PFSK-1 (cell line): ENCODE results near the gene STX1A.

Source experiments
- FOXP2 ChIP-seq: optimal IDR thresholded peaks from 2 replicates; pipeline ENCODE3; 2011; ENCODE audit warnings: borderline replicate concordance, control low read depth, inconsistent platforms; ENCODE audit not compliant: insufficient read depth; ENCODE audit errors: extremely low read length, extremely low read depth
- POLR2AphosphoS5 ChIP-seq: IDR thresholded peaks from 2 replicates; pipeline ENCODE4 v1.6.1; 2012; ENCODE audit warnings: low read depth, mild to moderate bottlenecking, control low read depth, low read length, moderate library complexity
- SIN3A ChIP-seq: IDR thresholded peaks from 2 replicates; pipeline ENCODE4 v1.6.1; 2012; ENCODE audit warnings: mild to moderate bottlenecking, low read length, moderate library complexity, borderline replicate concordance; ENCODE audit not compliant: insufficient read depth
- TAF1 ChIP-seq: IDR thresholded peaks from 2 replicates; pipeline ENCODE4 v1.6.1; 2012; ENCODE audit warnings: low read length, control low read depth, borderline replicate concordance; ENCODE audit not compliant: insufficient read depth
- TF ChIP-seq, protein P1 (sequence below), 2 experiments: IDR thresholded peaks; 2 replicates each; pipeline versions ENCODE4 v1.6.1 to v1.8.0; 2011 to 2012; ENCODE audit warnings: low read depth in 2 of 2, low read length in 2 of 2, control low read depth in 1 of 2, inconsistent platforms in 1 of 2, mild to moderate bottlenecking in 1 of 2, moderate library complexity in 1 of 2; ENCODE audit not compliant: insufficient read depth in 1 of 2

The STX1A gene

DNA sequence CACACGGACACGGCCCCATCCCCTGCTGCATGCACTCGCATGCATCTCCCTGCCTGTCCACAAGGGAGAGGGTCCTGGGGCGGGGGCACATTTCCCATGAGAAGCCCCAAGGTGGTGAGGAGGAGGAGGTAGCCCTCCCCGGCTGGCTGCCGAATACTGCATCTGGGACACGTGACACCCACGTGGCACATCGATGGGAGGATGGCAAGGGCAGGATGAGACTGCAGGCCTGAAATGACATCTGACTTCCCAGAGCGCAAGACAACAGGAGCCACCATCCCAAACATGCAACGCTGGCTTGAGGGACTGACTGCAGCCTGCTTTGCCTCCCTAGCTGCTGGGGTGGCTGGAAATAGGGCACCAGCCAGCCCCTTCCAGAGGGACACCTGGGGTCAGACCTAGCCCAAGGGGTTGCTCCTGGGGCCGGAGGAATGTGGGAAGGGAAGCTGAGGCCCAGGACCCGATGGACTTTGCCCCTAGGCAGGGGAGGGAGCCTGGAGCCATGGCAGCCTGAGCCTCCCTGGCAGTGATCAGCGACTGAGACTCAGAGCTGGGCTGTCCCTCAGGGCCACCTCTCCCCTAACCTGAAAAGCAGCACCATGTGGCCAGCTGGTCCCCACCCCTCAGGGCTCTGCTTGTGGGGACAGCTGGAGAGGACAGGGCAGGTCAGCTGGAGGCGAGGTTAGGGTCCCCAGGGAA is 19.9 kb downstream of the STX1A start:
- TF ChIP-seq FOXP2 (no peak), TAF1 (no peak), POLR2AphosphoS5 (no peak)
- TF ChIP-seq, protein P1, sequence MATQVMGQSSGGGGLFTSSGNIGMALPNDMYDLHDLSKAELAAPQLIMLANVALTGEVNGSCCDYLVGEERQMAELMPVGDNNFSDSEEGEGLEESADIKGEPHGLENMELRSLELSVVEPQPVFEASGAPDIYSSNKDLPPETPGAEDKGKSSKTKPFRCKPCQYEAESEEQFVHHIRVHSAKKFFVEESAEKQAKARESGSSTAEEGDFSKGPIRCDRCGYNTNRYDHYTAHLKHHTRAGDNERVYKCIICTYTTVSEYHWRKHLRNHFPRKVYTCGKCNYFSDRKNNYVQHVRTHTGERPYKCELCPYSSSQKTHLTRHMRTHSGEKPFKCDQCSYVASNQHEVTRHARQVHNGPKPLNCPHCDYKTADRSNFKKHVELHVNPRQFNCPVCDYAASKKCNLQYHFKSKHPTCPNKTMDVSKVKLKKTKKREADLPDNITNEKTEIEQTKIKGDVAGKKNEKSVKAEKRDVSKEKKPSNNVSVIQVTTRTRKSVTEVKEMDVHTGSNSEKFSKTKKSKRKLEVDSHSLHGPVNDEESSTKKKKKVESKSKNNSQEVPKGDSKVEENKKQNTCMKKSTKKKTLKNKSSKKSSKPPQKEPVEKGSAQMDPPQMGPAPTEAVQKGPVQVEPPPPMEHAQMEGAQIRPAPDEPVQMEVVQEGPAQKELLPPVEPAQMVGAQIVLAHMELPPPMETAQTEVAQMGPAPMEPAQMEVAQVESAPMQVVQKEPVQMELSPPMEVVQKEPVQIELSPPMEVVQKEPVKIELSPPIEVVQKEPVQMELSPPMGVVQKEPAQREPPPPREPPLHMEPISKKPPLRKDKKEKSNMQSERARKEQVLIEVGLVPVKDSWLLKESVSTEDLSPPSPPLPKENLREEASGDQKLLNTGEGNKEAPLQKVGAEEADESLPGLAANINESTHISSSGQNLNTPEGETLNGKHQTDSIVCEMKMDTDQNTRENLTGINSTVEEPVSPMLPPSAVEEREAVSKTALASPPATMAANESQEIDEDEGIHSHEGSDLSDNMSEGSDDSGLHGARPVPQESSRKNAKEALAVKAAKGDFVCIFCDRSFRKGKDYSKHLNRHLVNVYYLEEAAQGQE (IDR thresholded peaks at IDR 0.05; ENCODE audit: insufficient read depth in 1 of 2, low read depth in 2 of 2, low read length in 2 of 2) = no peak

DNA sequence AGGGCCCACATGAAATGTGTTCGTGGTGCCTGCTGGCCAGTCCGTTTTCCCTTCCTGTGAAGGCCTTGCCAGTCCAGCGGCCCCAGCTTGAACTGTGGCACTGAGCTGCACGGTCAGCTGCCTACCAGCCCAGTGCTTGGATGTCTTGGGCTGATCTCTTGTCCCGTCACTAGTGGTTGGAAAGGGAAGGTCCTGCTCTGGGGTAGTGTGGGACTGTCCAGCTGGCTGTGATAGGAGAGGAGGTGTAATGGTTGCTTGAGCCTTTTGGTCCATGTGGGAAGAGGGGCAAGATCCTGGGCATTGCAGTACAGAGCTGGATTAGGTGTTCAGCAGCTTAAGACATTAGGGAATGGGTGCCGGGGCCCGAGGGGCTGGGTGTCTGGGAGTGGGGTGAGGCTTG is 21.1 kb downstream of the STX1A start:
- TF ChIP-seq POLR2AphosphoS5 (no peak), SIN3A (no peak), FOXP2 (no peak), TAF1 (no peak)
- TF ChIP-seq, protein P1 (IDR thresholded peaks at IDR 0.05; ENCODE audit: insufficient read depth in 1 of 2, low read depth in 2 of 2, low read length in 2 of 2) = no peak

DNA sequence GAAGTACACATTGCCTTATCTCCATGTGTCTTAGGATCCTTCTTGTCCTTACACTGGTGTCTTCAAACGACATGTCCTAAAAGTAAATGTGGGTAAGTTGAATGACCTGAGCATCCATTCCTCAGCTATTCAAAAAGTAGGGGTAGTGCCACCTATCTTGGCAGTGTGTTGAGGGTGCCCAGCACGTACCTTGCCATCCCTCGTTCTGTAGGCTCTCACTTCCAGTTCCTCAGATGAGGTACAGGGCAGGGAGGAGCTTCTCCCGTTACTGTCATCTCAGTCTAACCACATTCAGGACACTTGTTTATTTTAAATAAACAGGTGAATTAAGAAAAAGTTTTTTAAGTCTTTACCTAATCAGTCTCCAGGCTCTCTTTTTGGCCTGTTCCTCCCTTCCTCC is 23.1 kb downstream of the STX1A start:
- no peak for TF ChIP-seq FOXP2
- TF ChIP-seq POLR2AphosphoS5 = no peak
- TF ChIP-seq TAF1 = no peak
- TF ChIP-seq, protein P1 (IDR thresholded peaks at IDR 0.05; ENCODE audit: insufficient read depth in 1 of 2, low read depth in 2 of 2, low read length in 2 of 2) = no peak
- no peak for TF ChIP-seq SIN3A

DNA sequence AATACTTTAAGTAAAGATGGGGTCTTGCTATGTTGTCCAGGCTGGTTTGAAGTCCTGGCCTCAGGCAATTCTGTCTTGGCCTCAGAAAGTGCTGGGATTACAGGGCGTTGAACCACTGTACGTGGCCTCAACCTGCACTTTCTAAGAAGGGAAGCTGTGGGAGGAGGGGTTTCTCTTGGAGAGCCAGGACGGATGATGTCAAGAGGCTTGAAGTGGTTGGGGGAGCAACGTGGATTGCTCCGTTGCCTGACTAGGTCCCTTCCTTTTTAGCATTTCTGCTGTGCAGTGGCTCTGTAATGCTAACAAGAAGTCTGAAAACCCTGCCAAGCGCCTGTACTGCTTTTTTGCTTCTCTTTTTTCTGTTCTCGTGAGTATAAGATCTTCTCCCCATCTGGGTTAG is 28.8 kb downstream of the STX1A start:
- no peak for TF ChIP-seq TAF1
- TF ChIP-seq FOXP2 = no peak
- TF ChIP-seq POLR2AphosphoS5 = no peak
- TF ChIP-seq SIN3A = no peak

DNA sequence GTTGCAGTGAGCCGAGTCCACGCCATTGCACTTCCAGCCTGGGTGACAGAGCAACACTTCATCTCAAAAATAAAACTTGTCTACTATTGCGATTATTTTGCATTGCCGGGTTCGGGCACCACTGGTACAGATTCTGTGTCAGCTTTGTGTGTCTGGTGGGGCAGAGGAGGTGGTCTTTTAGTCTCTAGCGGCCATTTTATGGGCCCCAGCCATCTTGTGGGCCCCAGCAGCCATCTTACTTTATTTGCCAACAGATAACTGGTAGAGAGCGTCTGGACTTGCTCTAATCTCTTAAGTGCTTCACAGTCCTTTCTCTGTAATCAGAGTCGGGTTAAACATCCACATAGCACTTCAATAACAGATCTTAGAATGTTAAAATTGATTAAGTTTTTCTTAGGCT is 31.2 kb downstream of the STX1A start:
- no peak for TF ChIP-seq SIN3A
- TF ChIP-seq FOXP2 = no peak
- TF ChIP-seq, protein P1 (IDR thresholded peaks at IDR 0.05; ENCODE audit: insufficient read depth in 1 of 2, low read depth in 2 of 2, low read length in 2 of 2) = no peak
- TF ChIP-seq POLR2AphosphoS5 = no peak
- TF ChIP-seq TAF1 = no peak
